HG03175 (cell line): Measurements from ENCODE around the gene AARSD1.
"Not testable (repeated sequence)": the region's sequence is repeated elsewhere in the genome, so short reads cannot be mapped to it uniquely, and the experiment has no call there.

Experiments
- ATAC-seq: cut with Tn5 transposase; IDR thresholded peaks from one replicate; pipeline ENCODE4 v1.9.1; 2021; ENCODE audit warnings: mild to moderate bottlenecking, moderate library complexity; ENCODE audit not compliant: unreplicated experiment

AARSD1 gene

DNA sequence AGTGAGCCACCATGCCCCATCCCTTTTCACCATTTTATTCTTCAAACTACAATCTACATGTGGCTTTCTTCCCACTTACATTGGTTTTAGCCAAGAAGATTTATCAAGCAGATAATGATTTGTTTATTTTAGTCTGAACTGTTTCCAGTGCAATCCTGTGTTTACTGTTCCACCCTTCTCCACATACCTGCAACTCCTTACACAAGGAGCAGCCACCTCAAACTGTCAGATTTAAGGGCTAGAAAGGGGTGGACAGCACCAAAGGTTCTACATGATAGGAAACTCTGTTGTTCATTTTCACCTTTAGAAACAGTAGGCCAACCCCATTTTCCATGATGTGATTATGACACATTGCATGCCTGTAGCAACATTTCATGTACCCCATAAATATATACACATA, 18.0 kb upstream of the AARSD1 start:
- no peak for ATAC-seq

DNA sequence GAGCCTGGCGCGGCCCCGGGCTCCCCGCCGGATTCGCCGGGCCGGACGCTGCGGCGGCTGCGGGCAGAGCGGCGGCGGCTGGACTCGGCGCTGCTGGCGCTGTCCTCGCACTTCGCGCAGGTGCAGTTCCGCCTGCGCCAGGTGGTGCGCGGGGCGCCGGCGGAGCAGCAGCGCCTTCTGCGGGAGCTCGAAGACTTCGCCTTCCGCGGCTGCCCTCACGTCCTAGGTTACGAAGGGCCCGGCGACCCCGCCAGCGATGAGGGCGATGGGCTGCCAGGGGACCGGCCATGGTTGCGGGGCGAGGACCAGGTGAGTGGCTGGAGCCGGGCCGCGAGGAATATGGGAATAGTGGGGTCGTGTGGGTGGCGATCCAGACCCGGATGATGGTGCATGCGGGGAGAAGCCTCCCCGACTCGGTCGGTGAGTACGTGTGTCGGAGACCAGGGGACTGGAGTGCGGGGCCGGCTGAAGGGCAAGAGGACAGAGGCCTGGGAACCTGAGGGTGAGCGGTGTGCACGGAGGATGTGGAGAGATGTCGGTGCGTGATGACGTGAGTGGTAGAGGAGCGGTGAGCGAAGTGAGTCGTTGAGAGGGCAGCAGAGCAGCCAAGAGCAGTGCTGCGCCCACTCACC, 16.6 kb upstream of the AARSD1 start:
- ATAC-seq, result peak; percentile 56

DNA sequence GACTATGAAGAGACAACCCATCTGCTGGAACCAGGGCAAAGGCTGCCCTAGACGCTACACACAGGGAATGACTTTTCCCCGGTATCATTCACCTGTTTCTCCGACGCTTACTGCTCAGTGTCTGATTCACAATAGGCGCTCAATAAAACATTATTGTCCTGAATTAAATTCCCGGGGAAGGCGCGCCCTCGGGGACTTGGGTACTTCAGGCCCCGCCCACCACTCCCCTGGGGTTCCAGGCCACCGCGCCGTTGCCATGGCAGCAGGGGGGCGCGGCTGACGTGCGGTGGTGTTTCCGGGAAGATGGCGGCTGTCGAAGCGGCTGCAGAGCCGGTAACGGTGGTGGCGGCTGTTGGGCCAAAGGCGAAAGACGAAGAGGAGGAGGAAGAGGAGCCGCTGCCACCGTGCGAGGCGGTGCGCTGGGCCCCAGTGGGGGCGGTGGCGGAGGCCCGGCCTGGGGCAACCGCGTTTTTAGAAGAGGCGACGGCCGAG, 16.1 kb upstream of the AARSD1 start, which contains the start of gene RUNDC1:
Gene RUNDC1 (plus strand): TSS at position 292 of the 492 bp plus-strand sequence. CDS start 12 bp downstream, at position 304.
- peak; percentile 71 for ATAC-seq

DNA sequence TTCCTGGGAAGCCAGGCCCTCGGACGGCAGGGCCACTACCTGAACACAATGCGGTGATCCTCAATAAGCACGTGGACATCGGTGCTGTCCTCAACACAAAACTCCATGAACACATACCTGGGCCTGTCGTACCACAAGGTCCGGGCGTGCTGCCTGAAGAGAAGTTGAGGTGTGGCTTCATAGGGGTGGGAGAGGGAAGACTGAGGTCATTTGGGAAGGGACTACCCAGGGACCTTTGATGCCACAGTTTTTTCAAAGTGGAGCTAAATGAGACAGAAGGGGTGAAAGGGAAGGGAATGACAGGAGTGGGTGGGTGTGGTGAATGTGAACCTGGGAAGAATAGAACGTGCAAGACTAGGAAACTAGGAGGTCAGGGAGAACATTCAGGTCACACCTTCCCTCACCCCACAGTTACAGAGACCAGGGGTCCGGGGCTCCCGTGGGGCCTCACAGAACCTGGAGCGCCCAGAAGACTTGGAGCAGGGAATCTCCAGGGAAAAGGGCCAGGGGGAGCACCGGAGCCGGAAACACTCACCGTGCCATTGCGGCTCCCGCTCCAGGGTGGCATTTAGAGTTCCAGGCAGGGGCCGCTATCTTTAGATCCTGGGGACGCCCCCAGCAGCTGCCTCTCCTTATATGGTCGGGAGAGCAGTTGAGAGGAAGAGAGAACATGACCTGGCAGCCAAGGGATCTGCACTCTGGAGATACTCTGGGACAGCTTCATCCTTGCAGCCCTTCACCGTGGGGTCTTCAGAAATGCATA, 15.4 kb upstream of the AARSD1 start, which contains the start of gene PTGES3L:
Gene PTGES3L (minus strand): TSS at position 570 of the 763 bp plus-strand sequence. CDS start 27 bp downstream, at position 543.
- no peak for ATAC-seq

DNA sequence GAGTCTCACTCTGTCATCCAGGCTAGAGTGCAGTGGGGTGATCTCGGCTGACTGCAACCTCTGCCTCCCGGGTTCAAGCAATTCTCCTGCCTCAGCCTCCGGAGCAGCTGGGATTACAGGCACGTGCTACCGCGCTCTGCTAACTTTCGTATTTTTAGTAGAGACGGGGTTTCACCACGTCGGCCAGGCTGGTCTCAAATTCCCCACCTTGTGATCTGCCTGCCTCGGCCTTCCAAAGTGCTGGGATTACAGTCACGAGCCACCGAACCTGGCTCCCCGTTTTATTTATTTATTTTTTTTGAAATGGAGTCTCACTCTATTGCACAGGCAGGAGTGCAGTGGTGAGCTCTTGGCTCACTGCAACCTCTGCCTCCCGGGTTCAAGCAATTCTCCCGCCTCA, 11.4 kb upstream of the AARSD1 start:
- not testable (repeated sequence) for ATAC-seq

DNA sequence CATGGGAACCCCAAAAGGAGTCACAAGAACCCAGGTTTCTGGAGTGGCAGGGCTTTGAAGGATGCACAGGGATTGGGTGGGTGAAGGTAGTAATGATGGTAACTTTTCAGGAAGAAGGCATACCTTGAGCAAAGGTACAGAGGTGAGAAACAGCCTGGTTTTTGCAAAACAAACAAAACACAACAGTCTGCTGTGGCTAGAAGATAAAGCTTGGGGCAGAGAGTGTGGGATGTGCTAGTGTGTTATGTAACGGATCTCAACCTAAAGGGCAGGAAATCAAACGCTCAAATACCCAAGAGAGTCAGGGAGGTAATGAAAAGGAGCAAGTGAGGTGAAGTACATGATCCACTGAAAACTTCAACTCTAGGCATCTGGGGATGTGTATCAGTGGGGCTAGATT, 11.0 kb upstream of the AARSD1 start:
- no peak for ATAC-seq

DNA sequence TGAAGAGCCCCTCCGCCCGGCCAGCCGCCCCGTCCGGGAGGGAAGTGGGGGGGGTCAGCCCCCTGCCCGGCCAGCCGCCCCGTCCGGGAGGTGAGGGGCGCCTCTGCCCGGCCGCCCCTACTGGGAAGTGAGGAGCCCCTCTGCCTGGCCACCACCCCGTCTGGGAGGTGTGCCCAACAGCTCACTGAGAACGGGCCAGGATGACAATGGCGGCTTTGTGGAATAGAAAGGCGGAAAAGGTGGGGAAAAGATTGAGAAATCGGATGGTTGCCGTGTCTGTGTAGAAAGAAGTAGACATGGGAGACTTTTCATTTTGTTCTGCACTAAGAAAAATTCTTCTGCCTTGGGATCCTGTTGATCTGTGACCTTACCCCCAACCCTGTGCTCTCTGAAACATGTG, 9.1 kb upstream of the AARSD1 start:
- ATAC-seq, result not testable (repeated sequence)

DNA sequence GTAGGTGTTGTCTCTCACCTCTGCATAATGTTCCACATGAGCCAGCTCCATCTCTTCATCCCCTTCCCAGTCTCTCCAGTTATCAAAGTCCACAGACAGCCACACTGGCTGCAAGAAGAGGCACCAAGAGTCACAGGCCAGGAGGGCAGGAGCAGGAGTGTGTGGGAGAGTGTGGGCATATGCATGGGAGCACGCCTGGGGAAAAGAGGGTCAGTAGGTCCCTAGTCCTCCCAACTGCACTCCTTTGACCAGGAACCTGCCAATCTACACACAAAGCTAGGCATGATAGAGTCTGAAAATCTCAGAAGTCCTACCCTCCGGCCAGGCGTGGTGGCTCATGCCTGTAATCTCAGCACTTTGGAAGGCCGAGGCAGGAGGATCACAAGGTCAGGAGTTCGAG, 7.3 kb upstream of the AARSD1 start:
- ATAC-seq, result no peak

DNA sequence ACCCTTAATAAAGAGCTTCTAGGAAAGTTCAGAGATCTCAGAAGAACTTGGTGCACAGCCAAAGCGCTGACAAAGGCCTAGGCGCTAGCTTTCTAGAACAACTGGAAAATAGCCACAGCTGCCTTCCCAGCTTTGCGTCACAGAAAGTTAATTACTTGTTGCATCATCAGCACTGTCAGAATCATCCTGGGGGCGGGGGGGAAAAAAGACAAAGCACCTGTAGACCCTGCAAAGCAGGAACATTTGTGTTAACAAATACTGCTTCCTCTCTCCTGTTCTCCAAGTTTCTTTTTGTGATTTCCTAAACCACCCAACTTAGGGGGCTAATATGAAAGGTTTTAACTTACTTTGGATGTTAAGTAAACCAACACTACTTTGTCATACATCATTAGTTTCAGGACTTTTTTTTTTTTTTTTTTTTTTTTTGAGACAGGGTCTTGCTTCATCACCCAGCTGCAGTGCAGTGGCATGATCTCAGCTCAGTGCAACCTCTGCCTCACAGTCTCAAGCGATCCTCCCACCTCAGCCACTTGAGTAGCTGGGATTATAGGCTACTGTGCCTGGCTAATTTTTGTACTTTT, 4.8 kb upstream of the AARSD1 start:
- no peak for ATAC-seq

DNA sequence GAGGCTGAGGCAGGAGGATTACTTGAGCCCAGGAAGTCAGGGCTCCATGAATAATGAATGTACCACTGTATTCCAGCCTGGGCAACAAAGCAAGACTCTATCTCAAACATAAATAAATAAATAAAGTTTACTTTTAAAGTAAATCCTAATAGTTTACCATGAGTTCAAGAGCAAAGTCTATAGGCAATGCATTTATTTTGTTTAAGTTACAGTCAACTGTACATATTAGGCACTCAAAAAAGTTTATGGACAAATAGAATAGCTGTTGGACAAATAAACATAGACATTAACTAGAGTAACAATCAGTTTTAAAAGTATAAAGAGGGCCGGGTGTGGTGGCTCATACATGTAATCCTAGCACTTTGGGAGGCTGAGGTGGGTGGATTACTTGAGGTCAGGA, 3.7 kb upstream of the AARSD1 start:
- ATAC-seq, result no peak

DNA sequence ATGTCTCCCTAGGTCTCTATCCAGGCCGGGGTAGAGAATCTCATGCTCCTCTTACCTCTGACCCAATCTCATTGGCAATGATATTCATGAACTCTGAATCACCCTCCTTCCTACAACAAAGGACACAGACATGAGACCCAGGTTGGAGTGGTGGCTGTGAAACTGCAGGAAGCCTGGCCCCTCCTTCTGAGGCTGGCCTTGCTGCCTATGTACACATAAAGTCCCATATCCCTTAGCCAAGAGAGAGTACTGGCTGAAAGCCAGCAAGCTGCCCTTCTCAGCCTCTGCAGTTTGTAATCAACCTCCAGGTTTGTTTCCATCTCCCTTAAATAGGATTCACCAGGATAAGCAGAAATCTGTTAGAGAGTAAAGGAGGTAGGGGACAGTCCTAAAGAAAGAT, 10.6 kb downstream of the AARSD1 start:
- ATAC-seq, result no peak

DNA sequence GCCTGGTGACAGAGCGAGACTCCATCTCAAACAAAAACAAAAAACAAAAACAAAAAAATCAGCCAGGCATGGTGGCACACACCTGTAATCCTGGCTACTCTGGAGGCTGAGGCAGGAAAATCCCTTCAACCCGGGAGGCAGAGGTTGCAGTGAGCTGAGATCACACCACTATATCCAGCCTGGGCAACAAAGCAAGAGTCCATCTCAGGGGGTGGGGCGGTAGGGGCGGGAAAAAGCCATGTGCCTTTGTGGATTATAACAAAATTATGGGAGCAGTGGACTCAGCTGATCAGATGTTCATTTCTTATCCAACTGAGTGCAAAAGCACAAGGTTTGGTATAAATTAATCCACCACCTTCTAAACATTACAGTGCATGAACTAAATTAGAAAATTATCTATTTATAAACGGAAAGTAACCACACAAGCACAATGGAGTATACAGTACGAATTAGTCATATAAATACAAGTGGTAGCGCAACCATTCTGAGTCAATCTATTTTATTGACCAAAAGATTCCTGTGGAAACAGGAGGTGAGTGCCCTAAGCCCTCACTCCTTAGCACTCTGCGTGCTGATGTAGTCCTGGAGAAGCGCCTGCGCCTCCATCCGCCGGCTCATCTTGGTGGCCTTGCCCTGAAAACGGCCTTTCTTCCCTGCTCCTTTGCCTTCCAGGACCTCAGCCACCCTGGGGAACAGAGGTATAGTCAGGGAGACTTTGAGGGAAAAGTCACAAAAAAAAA, 14.0 kb downstream of the AARSD1 start:
- no peak for ATAC-seq

DNA sequence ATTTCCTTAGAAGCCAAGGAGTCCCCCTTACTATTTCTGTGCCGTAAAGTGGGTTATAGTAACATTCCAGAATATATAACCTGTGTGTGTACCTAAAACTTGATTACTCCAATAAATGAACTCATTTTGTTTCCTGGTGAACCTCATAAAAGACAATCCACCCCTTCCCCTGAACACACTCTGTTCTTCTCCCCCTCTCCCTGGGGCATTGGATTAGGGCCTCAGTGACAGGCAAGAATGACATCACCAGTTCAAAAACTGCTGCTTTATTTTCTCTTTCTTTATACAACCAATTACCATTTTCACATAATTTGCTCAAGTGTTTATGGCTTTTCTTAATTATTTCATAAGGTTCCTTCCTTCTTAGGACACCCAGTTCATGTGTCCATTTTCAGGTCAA, 17.4 kb downstream of the AARSD1 start:
- no peak for ATAC-seq

DNA sequence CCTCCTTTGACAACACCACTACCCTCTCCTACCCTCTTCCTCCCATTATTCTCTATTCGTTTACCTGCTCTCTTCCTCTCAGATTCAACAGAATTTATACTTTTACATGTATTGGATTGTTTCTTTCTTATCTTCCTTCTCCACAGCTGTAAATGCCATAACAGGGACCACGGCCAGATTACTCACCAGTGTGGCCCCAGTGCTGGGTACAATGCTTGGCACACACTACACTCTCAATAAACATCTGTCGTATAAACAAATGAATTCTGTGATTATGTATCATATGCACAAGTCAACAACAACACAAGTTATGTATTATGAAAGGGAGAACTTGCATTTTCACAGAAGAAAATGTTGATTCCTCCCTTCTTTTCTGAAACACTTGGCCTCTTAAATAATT, 20.0 kb downstream of the AARSD1 start:
- no peak for ATAC-seq

DNA sequence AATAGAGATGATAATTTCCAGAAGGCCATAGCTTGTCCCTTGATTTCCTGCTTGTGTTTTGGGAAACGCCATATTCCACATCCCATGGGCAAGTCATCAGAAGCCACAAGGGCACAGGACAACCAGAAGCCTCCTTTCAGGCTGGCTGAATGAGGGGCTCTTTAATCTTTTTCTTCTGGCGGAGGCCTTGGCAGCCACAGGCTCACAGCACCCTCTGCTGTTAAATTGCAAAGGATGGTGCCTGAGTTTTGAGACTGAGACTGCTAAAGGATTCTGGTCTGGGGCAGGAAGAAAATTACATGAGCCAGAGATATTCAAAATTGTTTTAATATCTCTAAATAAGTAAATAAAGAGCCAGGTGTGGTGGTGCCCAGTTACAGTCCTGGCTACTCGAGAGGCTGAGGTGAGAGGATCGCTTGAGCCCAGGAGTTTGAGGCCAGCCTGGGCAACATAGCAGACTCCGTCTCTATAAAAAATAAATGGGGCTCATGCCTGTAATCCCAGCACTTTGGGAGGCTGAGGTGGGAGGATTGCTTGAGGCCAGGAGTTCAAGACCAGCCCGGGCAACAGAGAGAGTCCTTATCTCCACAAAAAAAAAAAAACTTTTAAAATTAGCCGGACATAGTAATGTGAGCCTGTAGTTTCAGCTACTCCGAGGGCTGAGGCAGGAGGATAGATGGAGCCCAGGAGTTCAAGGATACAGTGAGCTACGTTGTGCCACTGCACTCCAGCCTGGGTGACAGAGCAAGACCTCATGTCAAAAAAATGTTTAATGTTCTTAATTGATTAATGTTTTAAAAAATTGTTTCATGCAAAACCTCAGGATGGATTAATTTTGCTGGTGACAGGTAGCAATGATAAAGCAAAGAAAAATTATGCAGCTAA, 26.3 kb downstream of the AARSD1 start:
- ATAC-seq, result no peak

DNA sequence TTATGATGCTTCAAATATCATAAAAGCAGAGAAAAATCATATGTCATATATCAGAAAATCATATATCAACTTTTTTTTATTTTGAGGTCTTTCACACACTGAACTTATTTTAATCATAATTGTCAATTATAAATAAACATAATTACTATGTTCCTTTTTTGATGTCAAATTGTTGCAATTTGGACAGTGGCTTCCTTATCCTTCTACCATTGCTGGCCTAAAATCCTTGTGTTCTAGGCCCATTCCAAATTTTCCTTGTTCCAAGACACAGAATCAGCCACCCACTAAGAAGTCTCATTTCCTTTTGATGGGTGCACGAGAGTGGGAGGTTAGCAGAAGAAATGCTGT, 34.8 kb downstream of the AARSD1 start:
- ATAC-seq, result no peak

DNA sequence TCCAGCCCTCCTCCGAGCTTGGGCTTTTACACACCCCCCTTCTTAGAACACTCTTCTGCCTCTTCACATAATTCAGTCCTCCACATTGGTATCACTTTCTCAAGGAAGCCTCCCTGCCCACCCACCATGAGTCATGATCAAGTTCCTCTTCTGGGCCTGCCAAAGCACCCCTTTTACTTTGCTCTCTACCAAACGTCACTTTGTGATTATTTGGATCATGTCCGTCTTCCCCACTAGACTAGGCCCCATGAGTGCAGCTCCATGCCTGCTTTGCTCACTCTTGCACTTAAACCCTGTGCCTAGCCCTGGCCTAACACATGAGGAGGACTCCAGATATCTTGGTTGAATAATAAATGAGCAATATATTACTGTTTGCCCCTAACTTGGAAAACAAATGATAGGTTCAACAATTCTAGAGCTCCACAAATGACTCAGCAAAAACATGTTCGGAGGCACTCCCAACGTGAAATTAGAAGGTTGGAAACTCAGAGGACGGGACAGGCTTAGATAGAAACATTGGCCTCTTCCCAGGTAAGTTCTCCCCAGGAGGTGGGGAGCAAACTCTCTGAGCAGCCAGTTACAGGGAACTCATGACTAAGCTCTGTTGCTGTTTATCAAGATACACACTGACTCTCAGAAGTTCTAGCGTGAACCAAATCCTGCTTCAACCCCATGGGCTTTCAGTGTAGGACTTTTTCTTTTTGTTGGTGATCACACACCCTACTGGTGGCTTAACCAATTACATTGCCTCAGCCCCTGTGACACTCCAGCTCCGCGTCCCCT, 35.3 kb downstream of the AARSD1 start:
- ATAC-seq, result peak; percentile 47

DNA sequence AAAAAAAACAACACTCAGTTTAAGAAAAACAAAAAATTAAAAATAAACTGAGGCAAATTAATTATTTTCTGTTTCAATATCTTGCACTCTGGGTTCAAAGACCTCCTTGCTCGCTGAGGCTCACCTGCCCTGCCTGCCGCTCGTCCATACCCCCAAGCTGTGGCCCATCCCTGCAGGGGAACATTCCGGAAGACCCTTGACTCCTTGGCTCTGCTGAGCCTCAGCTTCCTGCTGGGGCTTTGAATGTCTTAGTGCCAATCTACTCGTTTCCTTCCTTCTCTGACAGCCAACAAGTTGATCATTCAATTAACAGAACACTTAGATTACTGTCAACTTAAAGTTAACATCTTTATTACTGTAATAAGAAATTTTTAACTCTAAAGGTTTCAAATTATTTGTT, 39.4 kb downstream of the AARSD1 start:
- ATAC-seq, result no peak

DNA sequence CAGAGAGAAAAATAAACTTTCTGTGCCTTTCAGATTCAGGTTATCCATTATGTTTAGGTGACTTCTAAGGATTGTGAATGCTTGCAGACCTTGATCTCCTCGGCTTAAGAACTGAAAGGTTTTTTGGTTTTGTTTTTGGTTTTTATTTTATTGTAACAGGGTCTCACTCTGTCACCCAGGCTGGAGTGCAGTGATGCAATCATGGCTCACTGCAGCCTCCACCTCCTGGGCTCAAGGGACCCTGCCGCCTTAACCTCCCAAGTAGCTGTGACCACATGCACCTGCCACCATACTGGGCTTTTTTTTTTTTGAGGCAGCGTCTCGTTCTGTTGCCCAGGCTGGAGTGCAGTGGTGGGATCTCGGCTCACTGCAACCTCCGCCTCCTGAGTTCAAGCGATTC, 40.8 kb downstream of the AARSD1 start:
- ATAC-seq, result not testable (repeated sequence)

DNA sequence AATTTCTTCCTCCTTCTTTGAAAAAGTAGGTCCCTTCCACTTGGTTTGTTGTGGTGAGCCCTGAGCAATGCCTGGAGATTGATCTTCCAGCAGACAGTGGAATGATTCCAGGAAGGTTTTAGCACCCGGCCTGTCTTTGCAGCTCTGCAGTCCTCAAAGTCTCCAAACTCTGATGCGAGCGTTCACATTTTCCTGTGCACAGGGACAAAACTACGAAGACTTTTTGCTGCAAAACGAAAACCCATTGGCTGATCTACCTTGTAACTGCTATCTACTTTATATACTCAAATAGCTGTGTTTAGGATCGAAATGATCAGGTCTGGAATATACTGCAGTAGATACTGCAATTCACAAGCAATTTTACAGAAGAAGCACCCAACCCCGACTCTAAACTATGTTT, 42.0 kb downstream of the AARSD1 start:
- no peak for ATAC-seq
